Ovary (tissue), 9 donors: ENCODE results near the gene C1orf116. TPM values are rescaled to one million over a fixed set of nuclear protein-coding genes. Genes with fewer than 3 reads are reported as not detected.

ENCODE experiments used
- DNase-seq, 5 donors: peaks; one replicate each; pipeline ENCODE4 v3.0.0-alpha.2; 2019 to 2020
- H3K27ac ChIP-seq, 2 donors: fragments of 200-600 bp; one replicate each; pipeline versions ENCODE4 v1.5.1 to v1.8.0; 2019 to 2022
- H3K27me3 ChIP-seq: fragments of 200-600 bp; one replicate; pipeline ENCODE4 v1.8.0; 2022
- H3K36me3 ChIP-seq: fragments of 200-600 bp; sonication (generic); one replicate; pipeline ENCODE4 v1.5.1; 2019
- H3K4me1 ChIP-seq: one replicate; pipeline ENCODE4 v1.8.1; 2013; ENCODE audit warnings: mild to moderate bottlenecking, moderate library complexity; ENCODE audit not compliant: insufficient read depth
- H3K4me3 ChIP-seq: fragments of 200-600 bp; sonication (generic); one replicate; pipeline ENCODE4 v1.5.1; 2017
- H3K9me3 ChIP-seq, 2 donors: fragments of 200-600 bp in 1 of 2; sonication (generic) in 1 of 2; one replicate each; pipeline versions ENCODE4 v1.5.1 to v1.8.1; 2013 to 2019; ENCODE audit warnings: mild to moderate bottlenecking in 1 of 2, moderate library complexity in 1 of 2
- EP300 ChIP-seq: sonication (generic); formaldehyde crosslinking; IDR thresholded peaks from one replicate; pipeline ENCODE4 v1.6.1; 2017; ENCODE audit warnings: antibody characterized with exemption
- POLR2A ChIP-seq: fragments of 450-650 bp; IDR thresholded peaks from one replicate; pipeline ENCODE4 v1.6.1; 2017; ENCODE audit warnings: antibody characterized with exemption, mild to moderate bottlenecking, moderate library complexity
- WGBS, 3 donors: extraction: QIAGEN DNeasy Blood & Tissue Kit in 1 of 3; methylation state at CpG; one replicate each; pipeline versions ENCODE4 v1.1.5 to v1.1.7; 2013 to 2017; 5-methylcytosine and 5-hydroxymethylcytosine counted together
- intact Hi-C, 4 donors: fragments of 100-400 bp; cut with DNase I; formaldehyde crosslinking; loops; one replicate each; pipeline versions ENCODE4 v1.11.0 to v1.15.1; 2022 to 2023
- polyA plus RNA-seq, 2 donors: library from polyadenylated mRNA; stranded (reverse); fragments of 200-250 nt in 1 of 2; fragments of 350-450 nt in 1 of 2; fragmentation: Illumina TruSeq in 1 of 2; extraction: RNeasy Lipid Tissue Mini Kit (QIAGEN cat#74804) in 1 of 2; gene quantifications; one replicate each; pipeline ENCODE4 v1.2.3, GENCODE V29; 2013 to 2014
- total RNA-seq, 7 donors: library from RNA; depleted of rRNA in 2 of 7; stranded (reverse); fragments of >200 nt in 2 of 7; fragmentation: NEBNext Ultra II Directional in 3 of 7; extraction: Animal tissue kit (Norgen Biotek cat#: 25700) in 3 of 7; gene quantifications; one replicate each; pipeline versions ENCODE4 v1.1.0 to v1.2.4, GENCODE V29; 2016 to 2023
- TF ChIP-seq, protein P1 (sequence below), 3 donors: fragments of 450-650 bp in 2 of 3; fragments of 200-600 bp in 1 of 3; IDR thresholded peaks; one replicate each; pipeline versions ENCODE4 v1.5.1 to v1.8.0; 2016 to 2022; ENCODE audit warnings: antibody characterized with exemption in 3 of 3, mild to moderate bottlenecking in 1 of 3
- donor health status: DM: no; HTN: no; CAD: no; lungs with moderate emphysema.
- donor health status: DM: no; HTN: no; CAD: no.
- donor health status: Bipolar disorder and iron deficiency.
- donor health status: DM: yes; HTN: yes; CAD: no.
- donor health status: DM: no; HTN: no; CAD: no.
- donor health status: DM: yes; HTN: yes; CAD: no.

Gene C1orf116
- total and polyA plus RNA-seq, 9 donors = 0.02 to 1.6 (median 0.36) TPM; not detected in 2

DNA sequence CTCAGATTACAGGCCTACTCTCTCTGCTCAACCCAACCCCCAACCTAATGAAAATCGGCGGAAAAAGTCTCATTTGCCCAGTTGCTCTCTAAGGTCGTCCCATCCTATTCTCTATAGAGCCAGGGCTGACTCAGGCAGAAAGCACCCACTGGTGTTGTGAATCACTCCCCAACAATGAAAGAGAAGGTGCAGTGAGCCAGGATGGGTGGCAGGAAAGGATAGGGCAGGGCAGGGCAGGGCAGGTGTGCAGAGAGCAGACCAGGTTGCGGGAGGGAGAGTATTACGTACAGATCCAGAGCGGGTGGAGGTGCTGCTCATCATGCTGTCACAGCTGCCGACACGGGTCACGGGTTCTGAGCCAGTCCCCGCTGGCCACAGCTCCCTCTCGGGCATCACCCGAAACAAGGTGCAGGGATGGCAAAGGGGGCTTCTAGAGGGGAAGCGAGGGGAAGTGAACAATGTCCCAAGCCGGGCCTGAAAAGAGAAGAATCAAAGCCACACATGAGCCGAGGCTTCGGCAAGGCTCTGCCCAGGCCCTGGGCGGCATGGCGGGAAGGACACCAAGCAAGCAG is 5.3 kb downstream of the C1orf116 start:
- Histone ChIP-seq H3K27me3 (no peaks in the 10 kb centered on the region), H3K4me3 (no peak overlapping the region), H3K4me1 (peaks cover 7% of the 10 kb centered on the region), H3K27ac (no peak overlapping the region), H3K9me3 (no peaks in the 10 kb centered on the region), H3K36me3 (no peaks in the 10 kb centered on the region)
- WGBS, 3 donors = 95 to 96% (median 95%) methylated on average over 18 of the region's 18 CpGs
- TF ChIP-seq EP300 = no peak
- TF ChIP-seq, protein P1, sequence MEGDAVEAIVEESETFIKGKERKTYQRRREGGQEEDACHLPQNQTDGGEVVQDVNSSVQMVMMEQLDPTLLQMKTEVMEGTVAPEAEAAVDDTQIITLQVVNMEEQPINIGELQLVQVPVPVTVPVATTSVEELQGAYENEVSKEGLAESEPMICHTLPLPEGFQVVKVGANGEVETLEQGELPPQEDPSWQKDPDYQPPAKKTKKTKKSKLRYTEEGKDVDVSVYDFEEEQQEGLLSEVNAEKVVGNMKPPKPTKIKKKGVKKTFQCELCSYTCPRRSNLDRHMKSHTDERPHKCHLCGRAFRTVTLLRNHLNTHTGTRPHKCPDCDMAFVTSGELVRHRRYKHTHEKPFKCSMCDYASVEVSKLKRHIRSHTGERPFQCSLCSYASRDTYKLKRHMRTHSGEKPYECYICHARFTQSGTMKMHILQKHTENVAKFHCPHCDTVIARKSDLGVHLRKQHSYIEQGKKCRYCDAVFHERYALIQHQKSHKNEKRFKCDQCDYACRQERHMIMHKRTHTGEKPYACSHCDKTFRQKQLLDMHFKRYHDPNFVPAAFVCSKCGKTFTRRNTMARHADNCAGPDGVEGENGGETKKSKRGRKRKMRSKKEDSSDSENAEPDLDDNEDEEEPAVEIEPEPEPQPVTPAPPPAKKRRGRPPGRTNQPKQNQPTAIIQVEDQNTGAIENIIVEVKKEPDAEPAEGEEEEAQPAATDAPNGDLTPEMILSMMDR (IDR thresholded peaks at IDR 0.05) = no peak
- TF ChIP-seq POLR2A = no peak
- no peak for DNase-seq
- intact Hi-C loops = no loop called here

DNA sequence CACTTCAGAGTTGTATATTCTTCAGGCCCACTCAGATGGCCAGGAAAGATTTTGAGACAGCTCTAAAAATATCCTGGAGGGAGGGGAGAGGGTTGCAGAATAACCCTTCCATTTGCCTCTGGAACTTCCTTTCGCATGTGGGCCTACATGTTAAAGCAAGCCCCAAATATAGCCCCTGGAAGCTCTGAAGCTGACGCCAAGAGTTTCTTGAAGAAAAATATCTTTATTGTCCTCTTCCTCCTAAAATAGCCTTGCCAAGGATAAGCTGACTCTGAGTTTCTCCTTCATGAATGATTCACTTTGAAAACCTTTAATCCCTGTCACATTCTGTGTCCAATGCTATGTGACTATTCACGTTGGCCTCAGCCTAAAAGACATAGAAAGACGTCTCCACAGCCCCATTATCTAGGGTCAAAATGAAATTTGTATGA is 6.4 kb downstream of the C1orf116 start:
- H3K4me3 ChIP-seq = no peak overlapping the region
- 40 to 53% (median 48%) methylated on average over 4 of the region's 4 CpGs for WGBS, 3 donors
- H3K36me3 ChIP-seq = no peaks in the 10 kb centered on the region
- intact Hi-C loops = no loop called here
- H3K4me1 ChIP-seq = peaks cover 7% of the 10 kb centered on the region
- TF ChIP-seq, protein P1 (IDR thresholded peaks at IDR 0.05) = no peak
- no peak for TF ChIP-seq EP300
- no peak for TF ChIP-seq POLR2A
- H3K27ac ChIP-seq = peak overlapping the region in 1 of 2 donors; percentile 23
- no peak for DNase-seq
- no peaks in the 10 kb centered on the region for H3K9me3 ChIP-seq
- H3K27me3 ChIP-seq = no peaks in the 10 kb centered on the region

DNA sequence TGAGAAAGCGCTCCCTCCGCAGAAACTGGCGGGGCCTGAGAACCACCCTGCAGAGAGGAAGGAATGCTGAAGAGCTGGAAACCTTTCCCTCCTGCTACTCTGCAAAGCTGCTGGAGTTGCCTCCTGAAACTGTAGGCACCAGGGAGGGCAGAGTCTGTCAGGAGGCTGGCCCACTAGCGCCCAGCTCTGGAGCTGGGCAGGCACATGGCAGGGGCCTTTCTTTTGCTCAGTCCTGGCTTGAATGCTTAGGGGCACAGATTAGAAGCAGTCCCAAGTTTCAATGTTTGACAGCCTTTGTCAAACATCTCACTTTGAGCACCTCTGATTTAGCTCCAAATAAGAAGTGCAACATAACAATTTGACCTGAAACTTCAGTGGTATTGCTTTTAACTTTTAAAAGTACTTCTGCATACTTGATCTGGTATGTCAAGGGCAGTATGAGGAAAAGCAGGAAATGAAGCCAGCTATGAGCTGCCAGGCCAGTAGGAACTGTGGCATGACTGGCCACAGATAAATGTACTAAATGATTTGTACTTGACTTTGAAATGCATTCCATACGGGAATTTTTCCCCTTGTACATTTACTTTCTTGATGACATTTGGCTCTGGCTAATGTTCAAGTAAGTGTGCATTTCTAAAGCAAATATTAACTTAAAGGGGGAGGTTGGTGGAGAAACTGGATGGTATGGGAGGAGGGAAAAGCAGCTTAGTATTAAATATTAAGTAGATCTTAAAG is 7.2 kb downstream of the C1orf116 start:
- H3K4me1 ChIP-seq = peaks cover 7% of the 10 kb centered on the region
- no peak for DNase-seq
- no peaks in the 10 kb centered on the region for H3K36me3 ChIP-seq
- H3K9me3 ChIP-seq = no peaks in the 10 kb centered on the region
- H3K27ac ChIP-seq = peak overlapping the region in 1 of 2 donors; percentile 23
- intact Hi-C loops = no loop called here
- 8 to 24% (median 24%) methylated on average over 5 of the region's 5 CpGs for WGBS, 3 donors
- no peaks in the 10 kb centered on the region for H3K27me3 ChIP-seq
- H3K4me3 ChIP-seq = no peak overlapping the region
- TF ChIP-seq EP300 (no peak), POLR2A (no peak)
- TF ChIP-seq, protein P1 (IDR thresholded peaks at IDR 0.05) = no peak

DNA sequence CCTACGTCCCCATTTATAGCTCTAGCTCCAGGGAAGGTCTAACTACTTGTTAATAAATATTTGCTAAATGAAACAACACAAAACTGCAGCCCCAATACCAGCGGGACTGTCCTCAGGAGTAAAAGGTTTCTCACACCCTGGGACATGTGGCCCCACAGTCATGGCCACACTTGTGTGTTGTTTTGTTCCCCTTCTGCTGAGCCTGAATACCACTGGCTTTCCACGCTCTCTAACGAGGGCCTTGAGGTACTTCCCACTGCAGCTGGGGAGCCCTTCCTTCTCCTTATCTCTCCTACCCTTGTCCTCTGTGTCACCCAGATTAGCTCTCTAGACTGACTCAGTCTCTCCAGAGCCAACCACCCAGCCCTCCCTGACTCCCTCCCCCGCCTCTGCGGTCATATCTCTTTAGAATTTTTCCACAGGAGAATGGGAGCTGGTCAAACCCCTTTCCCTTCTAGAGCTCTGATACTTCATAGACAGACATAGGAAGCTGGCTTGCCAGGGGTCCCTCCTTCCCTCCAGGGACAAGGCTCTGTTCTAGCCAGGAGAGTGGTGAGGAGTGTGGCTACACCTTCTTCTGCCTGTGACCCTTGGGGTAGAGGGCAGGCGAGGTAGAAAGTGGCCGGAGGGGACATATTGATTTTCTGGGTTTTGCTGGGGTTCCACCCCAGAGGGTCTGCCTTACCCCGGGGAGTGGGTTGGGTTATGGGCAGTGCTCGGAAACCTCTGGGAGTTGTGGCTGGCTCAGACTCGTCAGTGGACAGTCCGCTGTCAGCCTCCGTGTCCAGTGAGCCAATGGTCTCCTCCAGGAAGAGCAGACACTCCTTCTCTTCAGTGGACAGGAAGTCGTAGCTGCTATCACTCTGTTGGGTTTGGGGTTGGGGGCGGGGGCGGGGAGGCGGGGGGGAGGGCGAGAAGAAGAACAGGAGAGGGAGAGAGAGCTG is 8.1 kb downstream of the C1orf116 start:
- H3K27me3 ChIP-seq = no peaks in the 10 kb centered on the region
- H3K4me1 ChIP-seq = peaks cover 7% of the 10 kb centered on the region
- DNase-seq = no peak
- WGBS, 3 donors = 50 to 54% (median 53%) methylated on average over 18 of the region's 18 CpGs
- H3K27ac ChIP-seq = peak overlapping the region in 1 of 2 donors; percentile 23
- TF ChIP-seq POLR2A (no peak), EP300 (no peak)
- TF ChIP-seq, protein P1 (IDR thresholded peaks at IDR 0.05) = no peak
- no peaks in the 10 kb centered on the region for H3K9me3 ChIP-seq
- H3K36me3 ChIP-seq = no peaks in the 10 kb centered on the region
- no peak overlapping the region for H3K4me3 ChIP-seq
- intact Hi-C loops = no loop called here
